Ishikawa (cell line): ENCODE measurements around the gene PIK3C2G.

Experiments
- CEBPB ChIP-seq: IDR thresholded peaks from 2 replicates; pipeline ENCODE4 v1.6.1; 2012
- EGR1 ChIP-seq: IDR thresholded peaks from 2 replicates; pipeline ENCODE4 v1.6.1; 2012
- EP300 ChIP-seq: IDR thresholded peaks from 2 replicates; pipeline ENCODE4 v1.6.1; 2012; ENCODE audit warnings: borderline replicate concordance
- FOXM1 ChIP-seq: IDR thresholded peaks from 2 replicates; pipeline ENCODE4 v1.6.1; 2012; ENCODE audit warnings: low read depth, borderline replicate concordance
- NFIC ChIP-seq: IDR thresholded peaks from 2 replicates; pipeline ENCODE4 v1.6.1; 2012
- RAD21 ChIP-seq: IDR thresholded peaks from 2 replicates; pipeline ENCODE4 v1.6.1; 2012; ENCODE audit warnings: low read depth
- TAF1 ChIP-seq: IDR thresholded peaks from 2 replicates; pipeline ENCODE4 v1.6.1; 2012; ENCODE audit warnings: low read depth, mild to moderate bottlenecking
- TCF12 ChIP-seq: IDR thresholded peaks from 2 replicates; pipeline ENCODE4 v1.6.1; 2012; ENCODE audit warnings: low read depth
- TEAD4 ChIP-seq: IDR thresholded peaks from 2 replicates; pipeline ENCODE4 v1.6.1; 2012
- USF1 ChIP-seq: IDR thresholded peaks from 2 replicates; pipeline ENCODE4 v1.6.1; 2012
- YY1 ChIP-seq: IDR thresholded peaks from 2 replicates; pipeline ENCODE4 v1.6.1; 2012; ENCODE audit warnings: low read depth
- ZBTB7A ChIP-seq: IDR thresholded peaks from 2 replicates; pipeline ENCODE4 v1.6.1; 2012; ENCODE audit warnings: low read depth
- TF ChIP-seq, protein P1 (sequence below): IDR thresholded peaks from 2 replicates; pipeline ENCODE4 v1.6.1; 2012; ENCODE audit warnings: low read depth, mild to moderate bottlenecking
- TF ChIP-seq, protein P2 (sequence below): IDR thresholded peaks from 2 replicates; pipeline ENCODE4 v1.6.1; 2012

GRCh38 chr12:18243238-18243637 is 18.1 kb upstream of the PIK3C2G start:
- TF ChIP-seq, protein P1, sequence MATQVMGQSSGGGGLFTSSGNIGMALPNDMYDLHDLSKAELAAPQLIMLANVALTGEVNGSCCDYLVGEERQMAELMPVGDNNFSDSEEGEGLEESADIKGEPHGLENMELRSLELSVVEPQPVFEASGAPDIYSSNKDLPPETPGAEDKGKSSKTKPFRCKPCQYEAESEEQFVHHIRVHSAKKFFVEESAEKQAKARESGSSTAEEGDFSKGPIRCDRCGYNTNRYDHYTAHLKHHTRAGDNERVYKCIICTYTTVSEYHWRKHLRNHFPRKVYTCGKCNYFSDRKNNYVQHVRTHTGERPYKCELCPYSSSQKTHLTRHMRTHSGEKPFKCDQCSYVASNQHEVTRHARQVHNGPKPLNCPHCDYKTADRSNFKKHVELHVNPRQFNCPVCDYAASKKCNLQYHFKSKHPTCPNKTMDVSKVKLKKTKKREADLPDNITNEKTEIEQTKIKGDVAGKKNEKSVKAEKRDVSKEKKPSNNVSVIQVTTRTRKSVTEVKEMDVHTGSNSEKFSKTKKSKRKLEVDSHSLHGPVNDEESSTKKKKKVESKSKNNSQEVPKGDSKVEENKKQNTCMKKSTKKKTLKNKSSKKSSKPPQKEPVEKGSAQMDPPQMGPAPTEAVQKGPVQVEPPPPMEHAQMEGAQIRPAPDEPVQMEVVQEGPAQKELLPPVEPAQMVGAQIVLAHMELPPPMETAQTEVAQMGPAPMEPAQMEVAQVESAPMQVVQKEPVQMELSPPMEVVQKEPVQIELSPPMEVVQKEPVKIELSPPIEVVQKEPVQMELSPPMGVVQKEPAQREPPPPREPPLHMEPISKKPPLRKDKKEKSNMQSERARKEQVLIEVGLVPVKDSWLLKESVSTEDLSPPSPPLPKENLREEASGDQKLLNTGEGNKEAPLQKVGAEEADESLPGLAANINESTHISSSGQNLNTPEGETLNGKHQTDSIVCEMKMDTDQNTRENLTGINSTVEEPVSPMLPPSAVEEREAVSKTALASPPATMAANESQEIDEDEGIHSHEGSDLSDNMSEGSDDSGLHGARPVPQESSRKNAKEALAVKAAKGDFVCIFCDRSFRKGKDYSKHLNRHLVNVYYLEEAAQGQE, result no peak
- TF ChIP-seq EP300 (no peak), USF1 (no peak), EGR1 (no peak), TAF1 (no peak), YY1 (no peak), TCF12 (no peak), TEAD4 (no peak), RAD21 (no peak), ZBTB7A (no peak), NFIC (no peak), FOXM1 (no peak), CEBPB (no peak)
- TF ChIP-seq, protein P2, sequence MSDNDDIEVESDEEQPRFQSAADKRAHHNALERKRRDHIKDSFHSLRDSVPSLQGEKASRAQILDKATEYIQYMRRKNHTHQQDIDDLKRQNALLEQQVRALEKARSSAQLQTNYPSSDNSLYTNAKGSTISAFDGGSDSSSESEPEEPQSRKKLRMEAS, result no peak
